Measurements from ENCODE around the gene SIMC1.

Gene SIMC1

DNA sequence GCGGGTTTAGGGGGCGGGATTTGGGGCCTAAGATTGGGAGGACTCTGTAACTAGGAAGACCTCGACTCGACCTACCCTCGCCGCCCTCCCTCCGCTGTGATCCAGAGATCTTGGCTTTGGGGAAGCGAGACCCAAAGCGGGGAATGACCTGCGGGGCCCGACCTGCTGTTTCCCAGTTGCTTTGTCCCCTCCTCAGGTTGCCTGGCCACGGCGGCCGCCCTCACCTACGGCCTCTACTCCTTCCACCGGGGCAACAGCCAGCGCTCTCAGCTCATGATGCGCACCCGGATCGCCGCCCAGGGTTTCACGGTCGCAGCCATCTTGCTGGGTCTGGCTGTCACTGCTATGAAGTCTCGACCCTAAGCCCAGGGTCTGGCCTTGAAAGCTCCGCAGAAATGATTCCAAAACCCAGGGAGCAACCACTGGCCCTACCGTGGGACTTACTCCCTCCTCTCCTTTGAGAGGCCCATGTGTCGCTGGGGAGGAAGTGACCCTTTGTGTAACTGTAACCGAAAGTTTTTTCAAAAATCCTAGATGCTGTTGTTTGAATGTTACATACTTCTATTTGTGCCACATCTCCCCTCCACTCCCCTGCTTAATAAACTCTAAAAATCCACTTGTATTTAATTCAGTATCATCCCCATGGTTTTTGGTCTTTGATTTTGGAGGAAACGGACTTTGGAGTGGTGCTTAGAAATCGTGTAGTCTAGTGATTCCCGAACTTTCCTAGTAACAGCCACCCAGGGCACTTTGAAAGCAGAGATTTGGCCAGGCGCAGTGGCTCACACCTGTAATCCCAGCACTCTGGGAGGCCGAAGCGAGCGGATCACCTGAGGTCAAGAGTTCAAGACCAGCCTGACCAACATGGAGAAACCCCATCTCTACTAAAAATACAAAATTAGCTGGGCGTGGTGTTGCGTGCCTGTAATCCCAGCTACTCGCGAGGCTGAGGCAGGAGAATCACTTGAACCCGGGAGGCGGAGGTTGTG lies 151.2 kb downstream of the SIMC1 start:
- DNase-seq (ENCODE audit: low spot score) = no peak

DNA sequence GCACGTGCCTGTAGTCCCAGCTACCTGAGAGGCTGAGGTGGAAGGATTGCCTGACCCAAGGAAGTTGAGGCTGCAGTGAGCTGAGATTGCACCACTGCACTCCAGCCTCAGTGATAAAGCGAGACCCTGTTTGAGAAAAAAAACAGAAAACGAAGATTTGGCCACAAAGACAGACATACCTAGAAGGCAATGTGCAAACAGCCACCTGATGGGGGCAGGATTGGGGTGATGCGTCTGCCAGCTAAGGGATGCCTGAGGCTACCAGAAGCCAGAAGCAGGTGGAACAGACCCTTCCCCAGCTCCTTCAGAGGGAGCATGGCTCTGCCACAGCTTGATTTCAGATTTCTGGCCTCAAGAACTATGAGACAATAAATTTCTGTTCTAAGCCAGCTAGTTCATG lies 153.3 kb downstream of the SIMC1 start:
- DNase-seq (ENCODE audit: low spot score) = no peak

DNA sequence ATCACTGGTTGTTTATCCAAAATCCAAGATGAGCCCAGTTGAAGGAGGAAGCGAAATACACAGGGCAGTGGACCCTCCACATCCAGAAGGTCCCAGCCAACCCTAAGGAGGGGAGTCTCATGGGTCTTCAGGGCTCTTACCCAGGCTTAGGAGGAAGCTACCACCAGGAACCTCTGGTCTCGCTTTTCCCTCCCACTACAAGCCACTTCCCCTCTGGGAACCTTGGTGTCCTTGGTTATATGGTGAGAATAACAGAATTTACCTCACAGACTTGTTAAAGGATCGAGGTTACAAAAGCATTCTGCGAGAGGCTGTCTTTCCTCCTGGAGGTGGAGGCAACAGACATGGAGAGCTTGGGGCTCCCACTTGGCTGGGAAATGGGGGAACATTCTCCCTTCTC lies 153.8 kb downstream of the SIMC1 start:
- no peak for DNase-seq (ENCODE audit: low spot score)

DNA sequence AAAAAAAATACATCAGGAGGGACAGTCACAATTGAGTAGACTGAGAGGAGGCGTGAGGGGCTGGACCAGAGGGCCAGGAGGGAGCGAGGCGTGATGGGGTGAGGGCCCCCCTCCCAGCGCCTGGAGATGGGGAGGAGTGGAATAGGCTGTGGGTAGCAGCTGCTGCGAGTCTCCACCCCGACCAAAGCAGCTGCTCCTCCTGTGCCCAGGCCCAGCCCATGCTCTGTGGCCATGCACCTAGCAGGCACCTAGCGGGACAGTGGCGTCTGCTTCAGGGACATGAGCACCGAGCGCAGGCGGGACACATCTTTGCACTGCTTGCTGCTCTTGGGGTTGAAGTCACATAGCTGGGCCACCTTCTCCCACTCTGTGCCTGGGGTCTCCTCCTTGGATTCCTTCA lies 154.3 kb downstream of the SIMC1 start:
- no peak for DNase-seq (ENCODE audit: low spot score)

DNA sequence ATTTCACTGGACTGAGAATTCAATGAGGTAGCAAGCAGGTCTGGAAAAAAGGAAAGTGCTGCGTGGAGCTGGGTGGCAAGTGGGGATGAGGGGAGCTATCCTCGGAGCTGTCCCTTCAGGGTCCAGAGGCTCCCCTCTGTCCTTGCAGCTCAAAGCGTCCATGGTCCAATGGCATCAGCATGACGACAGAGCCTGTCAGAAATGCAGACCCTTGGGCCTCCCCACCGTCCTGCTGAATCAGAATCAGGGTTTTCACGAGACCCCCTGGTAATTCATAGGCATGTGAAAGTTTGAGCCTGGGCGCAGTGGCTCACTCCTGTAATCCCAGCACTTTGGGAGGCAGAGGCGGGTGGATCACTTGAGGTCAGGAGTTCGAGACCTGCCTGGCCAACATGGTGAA lies 155.9 kb downstream of the SIMC1 start:
- DNase-seq (ENCODE audit: low spot score) = no peak

DNA sequence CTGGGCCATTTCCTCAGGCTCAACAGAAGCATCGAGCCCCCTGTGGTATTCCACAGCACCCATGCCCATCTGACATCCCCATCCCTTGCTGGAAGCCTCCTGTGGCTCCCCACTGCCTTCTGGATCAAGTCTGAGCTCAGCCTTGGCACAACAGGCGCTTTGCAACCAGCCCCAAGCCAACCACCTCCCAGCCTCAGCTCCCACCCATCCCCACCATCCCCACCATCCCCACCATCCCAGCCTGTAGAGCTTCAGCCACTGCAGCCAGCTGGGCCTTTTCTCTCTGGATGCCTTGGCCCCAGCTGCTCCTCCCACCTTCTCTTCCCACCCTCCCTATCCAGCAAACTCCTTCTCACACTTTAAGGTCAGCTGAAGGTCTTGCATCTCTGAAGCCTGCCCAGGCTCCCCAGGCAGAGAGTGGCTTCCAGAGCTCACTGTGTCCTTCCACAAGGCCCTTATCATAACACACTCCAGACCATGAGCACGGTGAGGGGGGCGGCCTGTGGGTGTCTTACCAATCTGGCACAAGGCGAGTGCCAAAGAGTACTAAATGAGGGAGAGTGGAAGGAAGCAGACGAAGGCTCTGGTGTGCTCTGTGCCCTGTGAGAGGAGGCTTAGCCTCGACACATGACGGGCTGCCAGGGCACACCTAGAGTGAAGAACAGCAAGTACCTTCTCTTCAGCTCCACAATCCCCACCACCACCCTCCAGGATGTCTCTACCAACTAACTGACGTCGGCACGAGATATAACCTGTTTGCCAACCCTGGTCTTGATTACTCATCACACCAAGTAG lies 156.9 kb downstream of the SIMC1 start:
- DNase-seq (ENCODE audit: low spot score) = no peak
